Amygdala (tissue), 56 donors: Measurements from ENCODE around the gene PLPP3.

Experiments used
- DNase-seq, 56 donors: peaks; one replicate each; lab custom pipeline; 2025; lab: John Stamatoyannopoulos, UW

The PLPP3 gene

GRCh38 chr1:56446531-56447098 lies 132.7 kb downstream of the PLPP3 start:
- no peak for DNase-seq

- no peak for DNase-seq
Observed at GRCh38 chr1:56444960-56445646, 134.3 kb downstream of the PLPP3 start.
